ENCODE results near the gene KCNJ1. TPM values are rescaled to one million over a fixed set of nuclear protein-coding genes. Genes with fewer than 3 reads are reported as not detected.

KCNJ1 gene
- total and polyA plus RNA-seq, 8 donors: 0.03 to 0.28 (median 0.08) TPM; not detected in 3

- H3K4me1 ChIP-seq: peaks cover 48 to 60% (median 55%) of the 10 kb centered on the region in 3 donors
Observed at GRCh38 chr11:128893578-128894285, 26.6 kb upstream of the KCNJ1 start.

GRCh38 chr11:128892866-128893565 lies 25.9 kb upstream of the KCNJ1 start:
- Histone ChIP-seq H3K4me1 (peaks cover 50 to 54% (median 53%) of the 10 kb centered on the region in 3 donors), H3K27me3 (no peaks in the 10 kb centered on the region), H3K27ac (peak overlapping the region; percentile 55 to 83 (median 73)), H3K4me3 (peak overlapping the region in 1 of 4 donors; percentile 70), H3K9me3 (no peaks in the 10 kb centered on the region), H3K36me3 (no peaks in the 10 kb centered on the region)
- FAIRE-seq: no peak
- peak in 3 of 4 donors; percentile 6 to 36 (median 19) for ATAC-seq
- no peak for TF ChIP-seq CTCF (IDR thresholded peaks at IDR 0.05)
- peak in 3 of 6 donors; percentile 41 to 57 (median 53) for DNase-seq
- intact Hi-C loops (cut with DNase I): no loop called here
- 26 to 36% methylated on average over 4 of the region's 4 CpGs for WGBS, 2 donors

More at GRCh38 chr11:128893578-128894285, 26.6 kb upstream of the KCNJ1 start:
- H3K36me3 ChIP-seq: no peaks in the 10 kb centered on the region
- intact Hi-C loops (cut with DNase I): no loop called here
- ATAC-seq (no peak), FAIRE-seq (no peak), DNase-seq (peak in 1 of 6 donors; percentile 37)
- 24 to 28% methylated on average over 9 of the region's 9 CpGs for WGBS, 2 donors
- H3K9me3 ChIP-seq: no peaks in the 10 kb centered on the region
- H3K27ac ChIP-seq: peak overlapping the region; percentile 55 to 83 (median 73)
- TF ChIP-seq CTCF (IDR thresholded peaks at IDR 0.05): no peak
- no peaks in the 10 kb centered on the region for H3K27me3 ChIP-seq
- H3K4me3 ChIP-seq: peak overlapping the region in 1 of 4 donors; percentile 70

GRCh38 chr11:128891913-128892398 lies 24.9 kb upstream of the KCNJ1 start:
- peak in 3 of 6 donors; percentile 53 to 69 (median 56) for DNase-seq
- Histone ChIP-seq H3K4me1 (peaks cover 46 to 56% (median 51%) of the 10 kb centered on the region in 3 donors), H3K9me3 (no peaks in the 10 kb centered on the region), H3K4me3 (peak overlapping the region in 3 of 4 donors; percentile 19 to 70 (median 32)), H3K27me3 (no peaks in the 10 kb centered on the region), H3K27ac (peak overlapping the region; percentile 55 to 83 (median 73)), H3K36me3 (no peaks in the 10 kb centered on the region)
- intact Hi-C loops (cut with DNase I): no loop called here
- WGBS, 2 donors: 14 to 16% methylated on average over 6 of the region's 6 CpGs
- ATAC-seq: peak; percentile 11 to 28 (median 23)
- no peak for FAIRE-seq
- no peak for TF ChIP-seq CTCF (IDR thresholded peaks at IDR 0.05)

GRCh38 chr11:128890543-128891368 lies 23.7 kb upstream of the KCNJ1 start, which contains the start of gene KCNJ5:
Gene KCNJ5 (plus strand): TSS chr11:128891356. CDS start chr11:128911274, 19,918 bp downstream.
- peak; percentile 51 to 89 (median 70) for DNase-seq

More at GRCh38 chr11:128890543-128891368, 23.7 kb upstream of the KCNJ1 start, which contains the start of gene KCNJ5:
- Histone ChIP-seq H3K36me3 (no peaks in the 10 kb centered on the region), H3K27me3 (no peaks in the 10 kb centered on the region), H3K4me3 (peak within 1 kb of the TSS; percentile 30 to 70 (median 48)), H3K27ac (peak within 1 kb of the TSS; percentile 55 to 83 (median 73)), H3K4me1 (peaks cover 45 to 53% (median 52%) of the 10 kb centered on the region in 3 donors), H3K9me3 (no peaks in the 10 kb centered on the region)
- peak; percentile 20 to 44 (median 40) for ATAC-seq
- TF ChIP-seq CTCF (IDR thresholded peaks at IDR 0.05): no peak
- intact Hi-C loops (cut with DNase I): no loop called here
- WGBS, 2 donors: 0% methylated on average over 70 to 85 of the region's 85 CpGs
- FAIRE-seq: no peak
